Neural progenitor cell (in vitro differentiated cells): ENCODE data around the gene MED31. TPM values are rescaled to one million over a fixed set of nuclear protein-coding genes. Genes with fewer than 3 reads are reported as not detected.

ENCODE experiments used
- DNase-seq: peaks from one replicate; pipeline ENCODE4 v3.0.0-alpha.2; 2016; ENCODE audit warnings: low spot score
- H2AFZ ChIP-seq: fragments of 200-600 bp; sonication (generic); replicated peaks from 2 replicates; pipeline ENCODE4 v1.6.1; 2016; ENCODE audit warnings: antibody characterized with exemption
- H3F3A ChIP-seq: fragments of 200-600 bp; sonication (generic); 2 replicates; pipeline ENCODE4 v1.6.1; 2016; ENCODE audit warnings: antibody characterized with exemption, low read depth
- H3K27ac ChIP-seq: fragments of 200-600 bp; sonication (generic); 2 replicates; pipeline ENCODE4 v1.5.1; 2016; ENCODE audit warnings: mild to moderate bottlenecking
- H3K27me3 ChIP-seq: fragments of 200-600 bp; sonication (generic); 2 replicates; pipeline ENCODE4 v1.6.1; 2016; ENCODE audit warnings: mild to moderate bottlenecking, moderate library complexity
- H3K36me3 ChIP-seq: fragments of 200-600 bp; sonication (generic); 2 replicates; pipeline ENCODE4 v1.5.1; 2016
- H3K4me1 ChIP-seq: fragments of 200-600 bp; sonication (generic); 2 replicates; pipeline ENCODE4 v1.6.1; 2016; ENCODE audit warnings: mixed run types
- H3K4me2 ChIP-seq: fragments of 200-600 bp; sonication (generic); 2 replicates; pipeline ENCODE4 v1.6.1; 2016
- H3K4me3 ChIP-seq: fragments of 200-600 bp; sonication (generic); 2 replicates; pipeline ENCODE4 v1.5.1; 2016
- H3K79me2 ChIP-seq: fragments of 200-600 bp; sonication (generic); 2 replicates; pipeline ENCODE4 v1.6.1; 2016; ENCODE audit warnings: low read depth
- H3K9ac ChIP-seq: fragments of 200-600 bp; sonication (generic); 2 replicates; pipeline ENCODE4 v1.6.1; 2016
- H3K9me3 ChIP-seq: fragments of 200-600 bp; sonication (generic); 2 replicates; pipeline ENCODE4 v1.5.1; 2016; ENCODE audit warnings: low read depth
- H4K20me1 ChIP-seq: fragments of 200-600 bp; sonication (generic); 2 replicates; pipeline ENCODE4 v1.6.1; 2016; ENCODE audit warnings: low read depth
- H3K27ac Mint-ChIP-seq: 3 replicates; pipeline ENCODE4 v1.8.0; 2021; ENCODE audit warnings: mixed read lengths
- H3K27me3 Mint-ChIP-seq: 2 replicates; pipeline ENCODE4 v1.8.0; 2022; ENCODE audit warnings: low read depth, mild to moderate bottlenecking, inconsistent platforms, moderate library complexity, mixed read lengths; ENCODE audit not compliant: insufficient read depth
- H3K36me3 Mint-ChIP-seq: 3 replicates; pipeline ENCODE4 v1.8.0; 2021; ENCODE audit warnings: mixed read lengths
- H3K4me1 Mint-ChIP-seq: 3 replicates; pipeline ENCODE4 v1.8.0; 2021; ENCODE audit warnings: mixed read lengths
- H3K4me3 Mint-ChIP-seq: 3 replicates; pipeline ENCODE4 v1.8.0; 2021; ENCODE audit warnings: mild to moderate bottlenecking, moderate library complexity, mixed read lengths
- H3K9me3 Mint-ChIP-seq: 3 replicates; pipeline ENCODE4 v1.8.0; 2020; ENCODE audit warnings: mixed read lengths
- EZH2 ChIP-seq: fragments of 200-600 bp; sonication (generic); IDR thresholded peaks from 2 replicates; pipeline ENCODE4 v1.6.1; 2017; ENCODE audit warnings: antibody characterized with exemption, mild to moderate bottlenecking, moderate library complexity
- EZH2phosphoT487 ChIP-seq: fragments of 200-600 bp; sonication (generic); IDR thresholded peaks from 2 replicates; pipeline ENCODE4 v1.6.1; 2017; ENCODE audit warnings: antibody characterized with exemption
- total RNA-seq: library from RNA; depleted of rRNA; stranded (reverse); fragments of >200 nt; gene quantifications from 2 replicates; pipeline ENCODE4 v1.2.3, GENCODE V29; 2015; ENCODE audit warnings: low replicate concordance
- TF ChIP-seq, protein P1 (sequence below): fragments of 200-600 bp; sonication (generic); IDR thresholded peaks from 2 replicates; pipeline ENCODE4 v1.5.1; 2017; ENCODE audit warnings: antibody characterized with exemption, mild to moderate bottlenecking

Gene MED31
- total RNA-seq, 1 donor from 2014 or later = 35.7 TPM

DNA sequence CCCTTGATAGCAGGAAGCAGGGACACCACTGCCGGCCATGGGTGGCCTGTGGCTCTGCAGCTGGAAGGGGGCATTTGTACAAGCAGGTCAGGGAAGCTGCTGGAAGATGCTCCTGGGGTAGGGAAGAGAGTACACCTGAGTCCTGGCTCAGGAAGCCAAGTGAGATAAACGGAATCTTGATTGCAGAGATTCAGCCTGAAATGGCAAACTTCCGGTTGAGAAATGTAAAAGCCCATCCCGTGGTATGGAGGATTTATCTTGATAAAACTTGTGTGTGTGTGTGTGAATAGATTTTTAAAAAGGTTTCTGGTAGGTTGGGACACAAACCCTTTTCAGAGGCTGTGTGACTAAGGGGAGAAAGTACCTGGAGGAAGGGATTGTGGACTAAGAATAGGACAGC is 29.8 kb upstream of the MED31 start:
- H3K27me3 ChIP-seq = no peaks in the 10 kb centered on the region
- no peak overlapping the region for H3K4me3 Mint-ChIP-seq
- no peaks in the 10 kb centered on the region for H3K9me3 Mint-ChIP-seq
- H3K27ac Mint-ChIP-seq = no peak overlapping the region
- H4K20me1 ChIP-seq = no peaks in the 10 kb centered on the region
- no peaks in the 10 kb centered on the region for H3F3A ChIP-seq
- no peak overlapping the region for H3K27ac ChIP-seq
- H3K79me2 ChIP-seq = no peaks in the 10 kb centered on the region
- peaks cover 3% of the 10 kb centered on the region for H3K4me1 Mint-ChIP-seq
- H3K9me3 ChIP-seq = no peaks in the 10 kb centered on the region
- H3K27me3 Mint-ChIP-seq = peaks cover 7% of the 10 kb centered on the region
- H3K4me1 ChIP-seq = no peaks in the 10 kb centered on the region
- TF ChIP-seq EZH2phosphoT487 (no peak), EZH2 (no peak)
- TF ChIP-seq, protein P1, sequence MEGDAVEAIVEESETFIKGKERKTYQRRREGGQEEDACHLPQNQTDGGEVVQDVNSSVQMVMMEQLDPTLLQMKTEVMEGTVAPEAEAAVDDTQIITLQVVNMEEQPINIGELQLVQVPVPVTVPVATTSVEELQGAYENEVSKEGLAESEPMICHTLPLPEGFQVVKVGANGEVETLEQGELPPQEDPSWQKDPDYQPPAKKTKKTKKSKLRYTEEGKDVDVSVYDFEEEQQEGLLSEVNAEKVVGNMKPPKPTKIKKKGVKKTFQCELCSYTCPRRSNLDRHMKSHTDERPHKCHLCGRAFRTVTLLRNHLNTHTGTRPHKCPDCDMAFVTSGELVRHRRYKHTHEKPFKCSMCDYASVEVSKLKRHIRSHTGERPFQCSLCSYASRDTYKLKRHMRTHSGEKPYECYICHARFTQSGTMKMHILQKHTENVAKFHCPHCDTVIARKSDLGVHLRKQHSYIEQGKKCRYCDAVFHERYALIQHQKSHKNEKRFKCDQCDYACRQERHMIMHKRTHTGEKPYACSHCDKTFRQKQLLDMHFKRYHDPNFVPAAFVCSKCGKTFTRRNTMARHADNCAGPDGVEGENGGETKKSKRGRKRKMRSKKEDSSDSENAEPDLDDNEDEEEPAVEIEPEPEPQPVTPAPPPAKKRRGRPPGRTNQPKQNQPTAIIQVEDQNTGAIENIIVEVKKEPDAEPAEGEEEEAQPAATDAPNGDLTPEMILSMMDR = no peak
- H3K36me3 ChIP-seq = no peaks in the 10 kb centered on the region
- no peak overlapping the region for H3K4me3 ChIP-seq
- DNase-seq = no peak
- H3K36me3 Mint-ChIP-seq = no peaks in the 10 kb centered on the region
- no peak overlapping the region for H2AFZ ChIP-seq
- H3K9ac ChIP-seq = no peak overlapping the region
- no peak overlapping the region for H3K4me2 ChIP-seq

GRCh38 chr17:6679241-6679640 is 27.8 kb upstream of the MED31 start:
- Histone ChIP-seq H2AFZ (no peak overlapping the region), H3K4me3 (no peak overlapping the region), H3K9ac (no peak overlapping the region), H3K27ac (no peak overlapping the region), H3K79me2 (no peaks in the 10 kb centered on the region), H3K36me3 (no peaks in the 10 kb centered on the region), H4K20me1 (no peaks in the 10 kb centered on the region), H3K4me2 (no peak overlapping the region), H3K4me1 (no peaks in the 10 kb centered on the region), H3K27me3 (no peaks in the 10 kb centered on the region), H3K9me3 (no peaks in the 10 kb centered on the region), H3F3A (no peaks in the 10 kb centered on the region)
- peaks cover 9% of the 10 kb centered on the region for H3K27me3 Mint-ChIP-seq
- H3K4me1 Mint-ChIP-seq = peaks cover under 1% of the 10 kb centered on the region
- no peak for DNase-seq
- no peaks in the 10 kb centered on the region for H3K9me3 Mint-ChIP-seq
- no peak for TF ChIP-seq EZH2
- TF ChIP-seq EZH2phosphoT487 = no peak
- TF ChIP-seq, protein P1 = no peak
- H3K36me3 Mint-ChIP-seq = no peaks in the 10 kb centered on the region
- no peak overlapping the region for H3K4me3 Mint-ChIP-seq
- no peak overlapping the region for H3K27ac Mint-ChIP-seq

GRCh38 chr17:6677946-6678345 is 26.5 kb upstream of the MED31 start:
- Histone ChIP-seq H3K9ac (no peak overlapping the region), H3K4me1 (no peaks in the 10 kb centered on the region)

More at GRCh38 chr17:6677946-6678345, 26.5 kb upstream of the MED31 start:
- H2AFZ ChIP-seq = no peak overlapping the region
- H3K79me2 ChIP-seq = no peaks in the 10 kb centered on the region
- Mint-ChIP-seq H3K4me1 (no peaks in the 10 kb centered on the region), H3K36me3 (no peaks in the 10 kb centered on the region), H3K9me3 (no peaks in the 10 kb centered on the region), H3K27me3 (peaks cover 11% of the 10 kb centered on the region), H3K27ac (no peak overlapping the region), H3K4me3 (no peak overlapping the region)
- H3K4me2 ChIP-seq = no peak overlapping the region
- H3K27ac ChIP-seq = no peak overlapping the region
- no peaks in the 10 kb centered on the region for H3K36me3 ChIP-seq
- H3K4me3 ChIP-seq = no peak overlapping the region
- no peaks in the 10 kb centered on the region for H3K27me3 ChIP-seq
- H3F3A ChIP-seq = no peaks in the 10 kb centered on the region
- no peaks in the 10 kb centered on the region for H4K20me1 ChIP-seq
- H3K9me3 ChIP-seq = no peaks in the 10 kb centered on the region
- DNase-seq = no peak
- TF ChIP-seq EZH2 (no peak), EZH2phosphoT487 (no peak)
- TF ChIP-seq, protein P1 = no peak
